NCI-H1092 treated with DMSO at 0.1 percent for 48 hours (cell line): ENCODE data around the gene NSUN2.
"Not testable (repeated sequence)": the region's sequence is repeated elsewhere in the genome, so short reads cannot be mapped to it uniquely, and the experiment has no call there.

Source experiments
- DNase-seq: peaks from one replicate; lab custom pipeline; 2025; lab: John Stamatoyannopoulos, UW

NSUN2 gene

DNA sequence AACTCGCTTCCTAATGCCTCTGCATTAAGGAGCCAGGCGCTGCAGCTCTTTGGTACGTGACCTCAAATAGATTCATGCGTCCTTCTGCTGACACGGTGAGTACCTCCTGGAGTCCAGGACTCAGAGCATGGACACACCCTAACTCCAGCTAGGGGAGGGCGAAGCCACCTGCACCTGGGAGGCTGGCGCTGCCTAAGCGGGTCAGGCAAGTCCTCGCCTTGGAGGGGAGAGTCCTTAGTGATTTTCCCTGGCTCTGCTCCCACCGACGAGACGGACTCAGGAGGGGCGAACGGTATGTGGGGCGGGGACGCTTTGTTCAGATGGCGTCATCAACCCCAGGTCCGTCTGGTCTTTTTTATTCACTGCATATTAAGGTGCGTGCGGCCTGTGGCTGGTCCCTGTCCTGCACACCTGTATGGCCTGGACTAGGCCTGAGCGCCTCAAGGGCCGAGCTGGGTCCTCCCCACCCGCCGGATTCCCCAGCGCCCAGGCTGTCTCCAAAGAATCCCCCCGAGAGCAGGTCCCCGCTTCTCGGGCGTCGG is 50.3 kb downstream of the NSUN2 start:
- DNase-seq: no peak

DNA sequence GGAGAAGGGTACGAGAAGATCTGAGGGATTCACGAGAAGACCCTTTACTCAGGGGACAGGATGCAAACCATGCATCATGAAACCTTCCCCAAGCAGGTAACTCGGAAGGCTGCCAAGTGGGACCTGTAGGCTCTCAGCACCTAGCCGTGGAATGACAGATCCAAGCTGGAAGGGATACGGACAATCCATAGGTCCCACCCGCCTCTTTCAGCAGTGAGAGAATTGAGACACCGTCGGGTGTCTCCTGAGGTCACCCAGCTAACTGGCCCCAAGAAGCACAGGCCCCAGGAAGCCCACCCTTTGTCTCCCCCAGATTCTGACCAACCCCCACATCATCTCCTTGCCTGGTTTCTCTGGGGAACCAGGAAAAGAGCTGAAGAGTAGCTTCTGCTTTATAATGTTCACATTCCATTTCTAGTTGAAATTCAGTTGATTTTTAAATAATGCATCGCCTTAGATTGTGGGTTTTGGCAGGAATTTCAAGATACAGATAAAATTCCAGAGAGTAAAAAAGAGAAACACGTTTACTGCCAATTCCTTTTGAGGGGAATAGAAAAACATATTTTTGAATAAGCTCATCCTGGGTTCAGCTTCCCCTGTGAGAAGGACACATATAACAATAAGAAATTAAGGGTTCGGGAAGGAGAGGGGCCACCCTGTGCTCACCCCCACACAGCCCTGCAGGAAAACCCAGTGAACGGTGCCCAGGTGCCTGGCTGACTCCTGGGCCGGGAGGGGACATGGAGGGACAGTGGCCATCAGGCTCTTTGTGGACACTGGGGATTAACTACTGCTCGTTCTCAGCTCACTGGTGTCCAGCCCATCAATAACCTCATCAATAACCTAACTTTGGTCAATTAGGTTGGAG is 51.1 kb downstream of the NSUN2 start:
- no peak for DNase-seq

DNA sequence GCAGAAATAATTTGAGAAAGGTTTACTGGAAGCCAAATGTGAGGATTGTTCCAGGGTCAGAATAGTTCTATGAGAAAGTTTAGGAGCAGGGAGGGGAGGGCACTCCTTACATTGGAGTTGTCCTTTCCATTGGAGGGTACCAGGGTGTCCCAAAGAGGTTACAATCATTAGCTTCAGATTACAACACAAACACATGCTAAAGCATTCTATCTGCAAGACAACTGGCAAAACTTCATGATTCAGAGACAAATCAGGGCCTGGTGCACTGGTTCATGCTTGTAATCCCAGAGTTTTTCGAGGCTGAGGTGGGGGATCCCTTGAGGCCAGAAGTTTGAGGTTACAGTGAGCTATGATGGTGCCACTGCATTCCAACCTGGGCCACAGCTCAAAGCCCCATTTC is 51.8 kb downstream of the NSUN2 start:
- no peak for DNase-seq

DNA sequence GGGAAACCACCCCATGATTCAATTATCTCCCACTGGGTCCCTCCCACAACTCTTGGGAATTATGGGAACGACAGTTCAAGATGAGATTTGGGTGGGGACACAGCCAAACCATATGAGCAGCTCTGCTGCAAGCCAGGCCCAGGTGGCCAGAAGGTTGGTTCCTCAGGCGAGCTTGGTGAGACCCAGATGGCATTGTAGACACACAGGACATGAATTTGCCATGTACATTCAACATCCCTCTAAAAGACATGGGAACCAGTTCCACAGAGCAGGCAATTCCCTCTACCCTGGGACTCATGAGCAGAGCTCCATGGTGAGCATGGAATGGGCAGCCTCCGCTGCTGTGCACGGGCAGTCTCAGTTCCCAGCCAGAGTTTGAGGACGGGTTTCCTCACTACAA is 53.3 kb downstream of the NSUN2 start:
- no peak for DNase-seq

DNA sequence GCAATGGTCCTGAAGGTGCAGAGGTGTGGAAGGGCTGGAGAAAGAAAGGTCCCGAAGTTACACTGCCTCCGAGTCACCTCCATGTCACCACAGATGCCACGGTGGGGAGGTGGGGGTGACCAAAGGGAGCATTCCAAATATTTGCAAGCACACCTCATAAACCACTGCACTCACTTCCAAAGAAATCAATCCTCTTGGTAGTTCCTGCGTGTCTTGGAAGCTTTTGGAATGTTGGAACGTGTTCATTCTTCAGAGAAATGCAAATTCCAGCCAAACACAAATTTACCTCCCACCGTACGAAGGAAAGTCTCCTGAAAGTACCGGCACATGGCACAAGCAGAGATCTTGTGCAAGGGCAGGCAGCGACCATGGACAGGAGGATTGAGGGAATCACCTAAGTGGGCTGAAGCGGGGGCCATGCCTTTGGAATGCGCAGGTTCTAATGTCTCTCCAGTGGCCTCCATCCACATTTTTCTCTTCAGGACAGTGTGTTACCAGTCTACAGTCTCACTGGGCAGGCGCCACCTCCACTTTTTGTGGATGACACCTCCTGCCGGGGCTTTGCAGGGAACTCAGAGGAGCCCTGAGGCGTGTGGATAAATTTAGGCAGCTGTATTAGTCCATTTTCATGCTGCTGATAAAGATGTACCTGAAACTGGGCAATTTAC is 54.0 kb downstream of the NSUN2 start:
- DNase-seq: no peak

DNA sequence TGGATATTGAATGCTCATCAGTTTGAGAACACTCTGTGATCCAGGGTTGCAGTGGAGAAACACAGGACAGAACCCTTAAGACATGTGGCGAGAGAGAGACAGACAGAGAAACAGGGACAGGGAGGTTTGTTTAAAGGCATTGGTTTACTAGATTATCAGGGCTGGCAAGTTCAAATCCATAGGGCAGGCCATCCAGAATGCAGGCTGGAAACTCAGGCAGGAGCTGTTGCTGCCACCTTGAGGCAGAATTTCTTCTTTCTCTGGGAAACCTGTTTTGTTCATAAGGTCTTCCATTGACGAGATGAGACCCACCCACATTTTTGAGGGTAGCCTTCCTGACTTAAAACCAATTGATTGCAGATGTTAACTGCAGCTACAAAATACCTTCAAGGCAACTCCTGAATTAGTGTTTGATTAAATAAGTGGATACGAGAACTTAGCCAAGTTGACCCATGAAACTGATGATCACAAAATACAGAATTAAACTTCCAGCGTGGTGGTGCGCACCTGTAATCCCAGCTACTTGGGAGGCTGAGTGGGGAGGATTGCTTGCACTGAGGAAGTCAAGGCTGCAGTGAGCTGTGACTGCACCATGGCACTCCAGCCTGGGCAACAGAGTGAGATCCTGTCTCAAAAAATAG is 55.9 kb downstream of the NSUN2 start:
- DNase-seq: peak; percentile 67

DNA sequence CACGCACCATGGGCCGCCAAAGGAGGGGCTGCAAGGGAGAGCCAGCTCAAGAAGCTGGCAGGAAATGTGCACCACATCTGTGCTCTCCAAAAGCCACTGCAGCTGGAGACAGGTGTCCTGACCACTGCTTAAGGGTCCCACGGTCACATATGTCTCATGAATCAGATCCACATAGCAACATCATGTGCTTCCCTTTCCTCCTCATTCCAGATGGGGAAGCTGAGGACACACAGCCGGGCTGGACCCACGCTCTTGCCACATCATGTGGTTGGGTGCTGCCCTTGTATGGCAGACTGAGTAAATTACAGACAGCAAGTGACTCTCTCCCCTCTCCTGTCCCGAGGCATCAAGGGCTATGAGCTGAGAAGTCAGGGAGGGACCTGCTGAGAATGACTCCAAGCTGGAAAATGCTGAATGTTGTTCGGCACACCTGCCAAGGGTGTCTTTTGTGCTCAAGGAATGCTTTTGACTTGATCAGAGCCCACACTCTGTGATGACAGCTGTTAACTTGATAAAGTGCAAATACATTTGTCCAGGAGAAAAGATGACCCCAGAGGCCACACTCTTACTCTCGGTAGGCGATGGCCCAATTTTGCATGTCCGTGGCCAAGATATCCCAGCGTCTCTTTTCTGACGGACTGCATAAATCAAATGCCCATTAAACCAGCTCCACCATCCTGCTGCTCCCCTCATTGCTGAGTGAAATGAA is 58.2 kb downstream of the NSUN2 start:
- peak; percentile 74 for DNase-seq

DNA sequence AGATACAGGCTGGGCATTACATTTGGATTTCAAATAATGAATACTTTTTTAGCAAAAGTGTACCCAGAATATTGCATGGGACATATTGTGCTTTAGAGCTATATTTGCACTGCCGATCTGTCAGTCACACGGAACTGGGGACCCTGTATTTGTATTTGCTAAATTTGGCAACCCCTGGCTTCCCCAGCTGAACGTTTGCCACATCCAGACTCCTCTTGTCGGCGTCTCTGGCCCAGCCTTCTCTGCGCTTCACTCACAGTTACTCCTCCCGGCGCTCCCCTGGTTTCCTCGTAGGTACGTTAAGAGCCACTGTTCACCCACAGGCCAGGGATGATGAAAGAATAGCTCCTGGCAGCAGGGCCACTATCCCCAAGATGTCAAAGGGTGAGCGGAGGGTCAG is 58.7 kb downstream of the NSUN2 start:
- DNase-seq: no peak

DNA sequence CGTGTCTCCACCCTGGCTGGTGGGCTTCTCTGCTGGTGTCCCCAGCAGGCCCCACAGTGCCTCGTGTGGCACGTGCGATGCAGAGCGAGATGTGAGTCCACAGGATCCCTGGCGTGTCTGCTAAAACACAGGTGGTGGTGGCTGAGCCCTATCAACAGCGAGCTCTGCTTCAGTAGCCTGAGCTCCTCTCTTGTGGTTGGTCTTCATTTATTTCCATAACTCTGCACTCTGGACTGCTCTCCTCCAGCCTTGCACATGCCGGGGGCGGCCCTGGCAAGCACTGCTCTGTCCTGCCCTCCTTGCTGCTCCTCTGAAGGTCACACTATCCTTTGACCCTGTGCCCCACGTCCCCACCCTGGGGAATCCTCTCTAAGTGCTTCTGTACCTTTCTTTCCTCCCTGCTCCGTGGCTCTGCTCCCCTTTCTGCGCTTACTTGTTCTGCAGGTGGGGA is 59.2 kb downstream of the NSUN2 start:
- DNase-seq: peak; percentile 29

DNA sequence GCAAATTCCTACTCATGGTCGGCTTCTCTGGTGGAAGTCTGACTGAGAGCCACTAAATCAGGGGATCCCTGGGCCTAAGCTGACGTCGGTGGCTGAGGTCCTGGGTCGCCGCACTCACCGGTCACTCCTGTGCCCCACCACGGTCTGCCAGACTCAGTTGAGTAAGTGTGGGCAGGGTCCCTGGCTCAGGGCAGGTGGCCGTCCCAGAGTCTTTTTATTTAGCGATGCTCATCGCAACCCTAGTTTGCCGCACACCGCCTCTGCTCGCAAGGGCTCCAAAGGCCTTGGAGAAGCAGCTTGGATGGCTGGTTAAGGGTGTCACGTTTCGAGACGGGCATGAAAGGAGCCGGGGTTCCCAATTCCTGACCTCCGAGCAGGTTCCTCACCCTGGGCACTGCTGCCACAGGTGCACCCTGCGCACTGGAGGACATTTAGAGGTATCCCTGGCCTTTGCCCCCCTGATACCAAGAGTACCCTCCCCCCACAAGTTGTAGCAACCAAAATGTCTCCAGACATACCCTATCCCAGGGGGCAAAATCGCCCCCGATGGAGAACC is 59.9 kb downstream of the NSUN2 start:
- DNase-seq: no peak

DNA sequence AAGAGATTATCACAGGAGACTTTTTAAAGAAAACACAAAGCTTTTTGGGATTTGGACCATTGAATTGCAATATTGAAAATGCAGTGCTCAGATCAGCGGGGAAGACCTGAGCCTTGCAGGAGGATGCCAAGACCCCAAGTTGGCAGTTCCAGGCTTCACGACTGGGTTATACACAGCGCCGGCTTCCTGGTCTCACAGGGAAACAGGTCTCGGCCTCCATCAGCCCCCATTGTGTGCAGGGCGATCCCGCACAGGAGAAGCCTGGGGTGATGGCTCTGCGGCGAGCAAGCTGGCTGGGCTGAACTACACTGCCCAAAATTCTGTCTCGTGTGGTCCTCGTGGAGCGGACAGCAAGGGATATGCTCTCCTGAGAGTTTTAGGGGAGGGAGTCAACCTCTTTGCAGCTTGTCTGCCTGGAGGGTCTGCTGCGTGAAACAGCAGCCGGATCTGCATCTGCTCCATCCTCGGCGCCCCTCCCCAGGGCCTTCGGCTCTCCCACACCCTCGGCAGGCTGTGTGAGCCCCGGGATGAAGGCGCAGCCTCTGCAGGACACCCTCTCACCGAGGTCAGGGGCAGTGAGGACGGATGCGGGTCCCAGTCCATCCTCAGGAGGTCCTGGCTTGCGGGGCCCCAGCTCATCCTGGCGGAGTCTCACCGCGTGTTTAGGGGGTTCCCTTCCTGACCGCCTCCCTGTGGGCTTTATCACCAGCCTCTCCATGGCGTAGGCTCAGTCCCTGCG is 60.6 kb downstream of the NSUN2 start:
- DNase-seq: no peak

DNA sequence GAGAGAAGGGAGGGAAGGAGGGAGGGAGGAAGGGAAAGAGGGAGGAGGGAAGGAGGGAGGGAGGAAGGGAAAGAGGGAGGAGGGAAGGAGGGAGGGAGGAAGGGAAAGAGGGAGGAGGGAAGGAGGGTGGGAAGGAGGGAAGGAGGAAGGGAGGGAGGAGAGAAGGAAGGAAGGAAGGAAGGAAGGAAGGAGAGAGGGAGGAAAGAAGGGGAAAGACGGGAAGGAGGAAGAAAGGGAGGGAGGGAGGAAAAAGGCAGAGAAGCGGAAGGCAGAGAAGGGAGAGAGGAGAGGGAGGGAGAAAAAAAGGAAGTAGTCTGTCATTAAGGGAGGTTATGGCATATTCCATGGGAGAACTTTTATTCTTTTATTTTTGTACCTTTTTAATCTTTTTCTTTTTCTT is 61.2 kb downstream of the NSUN2 start:
- DNase-seq: not testable (repeated sequence)

DNA sequence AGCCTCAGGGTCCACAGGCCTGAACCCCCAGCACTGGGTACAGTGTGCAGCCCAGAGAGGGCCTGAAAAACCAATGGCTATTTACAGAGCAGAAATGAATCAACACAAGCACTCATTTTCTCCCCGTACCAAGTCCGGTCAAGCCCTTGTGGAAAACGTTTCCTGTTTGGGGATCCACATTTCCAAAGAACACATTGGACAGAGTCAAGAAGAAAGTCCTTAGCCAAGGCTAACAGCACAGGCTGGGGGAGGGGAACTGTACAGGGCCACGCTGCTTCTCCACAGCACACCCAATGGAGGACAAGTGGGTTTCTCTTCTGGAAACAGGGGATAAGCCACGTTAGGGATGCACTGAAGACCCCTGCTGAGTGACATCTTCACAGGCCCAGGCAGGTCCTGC is 62.3 kb downstream of the NSUN2 start:
- no peak for DNase-seq

DNA sequence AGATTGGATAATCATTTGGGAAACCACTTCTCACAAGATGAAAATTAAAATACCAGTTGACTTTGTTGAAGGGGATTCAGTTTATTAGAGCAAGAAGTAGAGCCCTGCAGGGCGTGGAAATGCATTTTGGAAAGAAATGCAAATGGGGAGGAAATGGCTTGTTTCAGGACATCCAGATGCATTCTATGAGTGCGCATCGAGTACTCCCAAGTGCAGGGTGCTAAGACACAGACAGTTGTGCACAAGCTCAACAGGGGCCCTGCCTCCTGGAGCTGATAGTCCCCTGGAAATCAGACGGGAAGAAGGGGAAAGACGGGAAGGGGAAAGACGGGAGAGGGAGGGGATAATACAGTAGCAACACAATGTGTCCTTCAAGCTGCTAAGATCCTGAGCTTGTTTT is 64.0 kb downstream of the NSUN2 start:
- DNase-seq: no peak

DNA sequence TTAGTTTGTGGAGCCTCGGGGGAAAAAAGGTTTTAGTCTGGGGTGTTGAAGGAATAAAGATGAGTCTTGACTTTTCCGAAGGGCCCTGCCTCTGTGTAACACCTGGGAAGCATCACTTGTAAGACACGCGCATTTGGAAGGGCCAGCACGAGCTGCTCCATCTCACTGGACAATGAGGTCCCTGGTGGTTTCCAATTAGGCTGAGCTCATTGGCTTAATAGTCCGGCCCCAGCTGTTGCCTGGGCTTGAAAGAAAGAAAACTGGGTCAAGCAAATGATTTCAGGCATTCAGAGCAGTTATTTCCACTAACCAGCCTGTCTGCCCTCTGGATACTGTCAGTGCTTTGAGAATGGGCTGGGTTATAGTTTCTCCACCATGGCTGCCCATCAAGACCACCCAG is 64.5 kb downstream of the NSUN2 start:
- DNase-seq: no peak

DNA sequence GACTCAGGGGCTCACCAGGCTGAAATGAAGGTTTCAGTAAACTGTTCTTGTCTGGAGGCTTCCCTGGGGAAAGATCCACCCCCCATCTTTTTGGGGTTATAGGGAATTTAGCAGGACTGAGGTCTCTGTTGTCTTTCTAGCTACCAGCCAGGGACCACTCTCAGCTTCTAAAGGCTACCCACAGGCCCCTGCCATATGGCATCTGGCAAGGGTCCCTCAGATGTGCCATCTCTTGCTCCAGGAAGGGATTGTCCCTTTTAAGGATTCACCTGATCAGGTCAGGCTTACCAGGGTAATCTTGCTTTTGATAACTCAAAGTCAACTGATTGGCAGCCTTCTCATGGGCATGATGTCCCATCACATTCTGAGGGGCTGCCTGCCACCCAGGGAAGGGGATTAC is 65.0 kb downstream of the NSUN2 start:
- no peak for DNase-seq

DNA sequence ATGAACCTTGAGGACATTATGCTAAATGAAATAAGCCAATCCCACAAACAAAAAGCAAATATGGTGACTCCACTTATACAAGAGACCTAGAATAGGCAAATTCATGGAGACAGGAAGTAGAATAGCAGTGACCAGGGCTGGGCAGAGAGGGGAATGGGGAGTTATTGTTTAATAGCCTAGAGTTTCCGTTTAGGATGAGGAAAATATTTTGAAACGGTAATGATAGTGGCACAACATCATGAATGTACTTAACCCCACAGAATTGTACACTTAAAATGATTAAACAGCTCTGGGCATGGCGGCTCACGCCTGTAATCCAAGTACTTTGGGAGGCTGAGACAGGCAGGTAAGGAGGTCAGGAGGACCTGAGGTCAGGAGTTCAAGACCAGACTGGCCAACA is 65.8 kb downstream of the NSUN2 start:
- no peak for DNase-seq

DNA sequence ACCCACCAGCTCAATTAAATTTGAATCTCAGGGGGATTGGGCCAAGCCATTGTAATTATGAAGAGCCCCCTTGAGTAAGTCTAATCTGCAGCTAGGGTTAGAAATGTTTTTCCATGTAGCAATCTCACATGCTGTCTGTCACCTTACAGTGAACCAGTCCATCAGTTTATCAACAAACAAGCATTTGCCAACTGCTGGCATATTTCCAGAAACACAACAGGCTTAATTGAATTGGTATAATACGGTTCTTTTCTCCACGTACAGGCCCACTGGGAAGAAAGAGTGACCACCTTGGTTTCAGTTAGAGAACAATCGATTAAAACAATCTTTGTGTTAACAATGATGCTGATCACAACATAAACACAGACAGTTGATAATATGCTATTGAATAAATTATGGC is 67.4 kb downstream of the NSUN2 start:
- peak; percentile 67 for DNase-seq

DNA sequence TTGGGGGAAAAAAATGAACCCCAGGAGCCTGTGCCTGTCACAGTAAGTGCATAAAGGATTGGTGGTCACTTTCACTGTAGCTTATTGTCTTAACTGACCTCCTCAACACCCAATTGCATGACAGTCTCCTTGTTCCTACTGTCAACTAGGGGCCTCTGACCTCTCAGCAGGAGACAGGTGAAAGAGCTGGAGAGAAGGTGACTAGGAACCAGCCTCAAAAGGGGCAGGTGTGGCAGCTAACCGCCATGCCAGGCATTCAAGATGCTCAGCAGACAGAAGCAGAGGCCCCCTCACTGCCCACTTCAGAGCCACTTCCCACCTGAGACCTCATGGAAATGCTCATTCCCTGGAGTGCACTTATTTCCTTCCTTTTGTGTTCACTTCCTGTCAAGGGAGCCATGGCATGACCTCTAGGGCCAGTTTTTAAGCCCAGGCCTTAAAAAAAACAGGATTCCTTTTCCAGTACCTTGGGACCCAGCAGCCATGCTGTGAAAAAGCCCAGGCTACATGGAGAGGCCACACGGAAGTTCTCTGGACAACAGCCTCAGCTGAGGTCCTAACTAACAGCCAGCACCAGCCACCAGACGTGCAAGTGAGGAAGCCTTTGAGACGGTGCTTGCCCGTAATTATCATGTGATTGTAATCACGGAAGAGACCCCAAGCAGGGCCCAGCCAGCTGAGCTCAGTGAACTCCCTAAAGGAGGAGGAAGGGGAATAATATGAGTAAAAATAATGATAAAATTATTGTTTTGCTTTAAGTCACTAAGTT is 74.9 kb downstream of the NSUN2 start:
- no peak for DNase-seq

DNA sequence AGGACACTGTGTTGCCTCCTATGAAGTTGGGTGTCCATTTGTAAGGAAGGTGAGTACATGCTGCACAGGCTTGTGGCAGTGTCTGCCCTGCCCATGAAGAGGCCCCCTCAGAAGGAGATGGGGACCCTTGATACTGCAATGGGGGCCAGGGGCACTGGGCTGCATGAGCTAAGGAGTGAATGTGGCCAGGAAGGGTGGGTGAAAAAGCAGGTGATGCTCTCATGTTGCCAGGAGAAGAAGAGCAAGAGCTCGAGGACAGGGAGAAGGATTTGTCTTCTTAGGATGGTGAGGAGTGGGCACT is 76.1 kb downstream of the NSUN2 start:
- DNase-seq: no peak
